Measurements from ENCODE around the gene RPTOR.

The RPTOR gene

GRCh38 chr17:80708480-80708879 lies 163.8 kb downstream of the RPTOR start:
- no peak for DNase-seq
- Mint-ChIP-seq H3K27me3 (no peaks in the 10 kb centered on the region), H3K4me3 (no peak overlapping the region), H3K9me3 (no peaks in the 10 kb centered on the region), H3K27ac (no peak overlapping the region), H3K36me3 (ENCODE audit: low read depth) (peaks cover 27% of the 10 kb centered on the region), H3K4me1 (peaks cover 50% of the 10 kb centered on the region)
- ATAC-seq = no peak

DNA sequence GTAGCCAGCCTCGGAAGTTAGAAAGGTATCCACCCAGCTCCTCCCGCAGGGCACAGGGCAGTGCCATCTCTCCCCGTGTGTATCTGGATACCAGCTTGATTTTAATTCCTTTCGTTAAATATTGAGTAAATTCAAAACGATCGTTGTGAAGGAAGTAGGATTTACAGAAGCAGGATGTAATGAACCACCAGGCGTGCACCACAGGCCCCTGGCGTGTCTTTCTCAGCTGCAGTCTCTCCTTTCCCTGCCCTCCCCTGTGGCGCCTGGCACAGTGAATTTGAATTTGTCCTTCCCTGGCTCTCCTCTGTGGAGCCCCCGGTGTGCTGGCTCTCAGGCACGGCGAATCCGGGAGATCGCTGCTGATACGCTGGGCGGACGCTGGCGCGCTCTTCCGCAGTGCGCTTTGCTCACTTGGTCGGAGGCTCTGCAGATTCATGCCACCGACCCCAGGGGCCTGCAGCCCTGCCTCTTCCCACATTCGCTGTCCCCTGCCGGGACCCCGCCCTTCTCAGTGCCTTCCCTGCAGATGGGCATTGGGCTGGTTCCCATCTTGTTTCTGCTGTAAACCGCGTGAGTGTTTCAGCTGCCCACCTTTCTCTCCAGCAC lies 164.6 kb downstream of the RPTOR start:
- DNase-seq (no peak), ATAC-seq (no peak)
- Mint-ChIP-seq H3K36me3 (ENCODE audit: low read depth) (peaks cover 24% of the 10 kb centered on the region), H3K9me3 (no peaks in the 10 kb centered on the region), H3K27ac (no peak overlapping the region), H3K27me3 (no peaks in the 10 kb centered on the region), H3K4me1 (peaks cover 43% of the 10 kb centered on the region), H3K4me3 (no peak overlapping the region)

DNA sequence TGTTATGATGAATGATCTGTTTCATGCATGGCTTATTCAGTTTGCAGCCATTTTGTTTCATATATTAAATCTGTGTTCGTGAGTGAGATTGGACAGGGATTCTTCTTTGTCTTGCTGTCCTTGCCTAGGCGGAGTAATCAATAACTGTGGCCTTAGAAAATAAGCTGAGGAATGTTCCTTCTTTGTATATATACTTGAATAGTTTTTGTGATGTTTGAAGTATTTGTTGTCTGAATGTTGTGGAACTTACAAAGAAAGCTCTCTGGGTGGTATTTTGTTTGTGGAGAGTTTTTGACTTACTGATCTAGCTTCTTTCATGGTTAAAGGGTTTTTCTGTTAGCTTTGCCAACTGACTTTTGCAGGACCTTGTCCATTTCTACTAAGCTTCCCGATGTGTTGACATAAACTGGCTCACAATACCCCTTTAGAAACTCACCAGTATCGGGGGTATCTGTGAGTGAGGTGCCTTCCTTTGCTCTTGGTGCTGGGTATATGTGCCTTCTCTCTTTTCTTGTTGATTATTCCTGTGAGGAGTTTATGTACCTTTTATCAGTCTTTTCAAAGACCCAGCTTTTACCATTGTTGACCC lies 166.2 kb downstream of the RPTOR start:
- Mint-ChIP-seq H3K4me3 (no peak overlapping the region), H3K36me3 (ENCODE audit: low read depth) (peaks cover 22% of the 10 kb centered on the region), H3K27ac (no peak overlapping the region), H3K9me3 (no peaks in the 10 kb centered on the region), H3K27me3 (no peaks in the 10 kb centered on the region), H3K4me1 (peaks cover 27% of the 10 kb centered on the region)
- DNase-seq = no peak
- ATAC-seq = no peak

- ATAC-seq (no peak), DNase-seq (no peak)
- H3K4me3 Mint-ChIP-seq = no peak overlapping the region
- H3K9me3 Mint-ChIP-seq = no peaks in the 10 kb centered on the region
- H3K27me3 Mint-ChIP-seq = no peaks in the 10 kb centered on the region
- peaks cover 23% of the 10 kb centered on the region for H3K36me3 Mint-ChIP-seq (ENCODE audit: low read depth)
- peaks cover 14% of the 10 kb centered on the region for H3K4me1 Mint-ChIP-seq
- H3K27ac Mint-ChIP-seq = no peak overlapping the region
Observed at GRCh38 chr17:80712089-80712488, 167.5 kb downstream of the RPTOR start.

- Mint-ChIP-seq H3K4me3 (no peak overlapping the region), H3K27ac (no peak overlapping the region), H3K4me1 (peaks cover 12% of the 10 kb centered on the region), H3K9me3 (no peaks in the 10 kb centered on the region), H3K36me3 (ENCODE audit: low read depth) (peaks cover 23% of the 10 kb centered on the region), H3K27me3 (no peaks in the 10 kb centered on the region)
- ATAC-seq (no peak), DNase-seq (no peak)
Observed at GRCh38 chr17:80712606-80713005, 168.0 kb downstream of the RPTOR start.

DNA sequence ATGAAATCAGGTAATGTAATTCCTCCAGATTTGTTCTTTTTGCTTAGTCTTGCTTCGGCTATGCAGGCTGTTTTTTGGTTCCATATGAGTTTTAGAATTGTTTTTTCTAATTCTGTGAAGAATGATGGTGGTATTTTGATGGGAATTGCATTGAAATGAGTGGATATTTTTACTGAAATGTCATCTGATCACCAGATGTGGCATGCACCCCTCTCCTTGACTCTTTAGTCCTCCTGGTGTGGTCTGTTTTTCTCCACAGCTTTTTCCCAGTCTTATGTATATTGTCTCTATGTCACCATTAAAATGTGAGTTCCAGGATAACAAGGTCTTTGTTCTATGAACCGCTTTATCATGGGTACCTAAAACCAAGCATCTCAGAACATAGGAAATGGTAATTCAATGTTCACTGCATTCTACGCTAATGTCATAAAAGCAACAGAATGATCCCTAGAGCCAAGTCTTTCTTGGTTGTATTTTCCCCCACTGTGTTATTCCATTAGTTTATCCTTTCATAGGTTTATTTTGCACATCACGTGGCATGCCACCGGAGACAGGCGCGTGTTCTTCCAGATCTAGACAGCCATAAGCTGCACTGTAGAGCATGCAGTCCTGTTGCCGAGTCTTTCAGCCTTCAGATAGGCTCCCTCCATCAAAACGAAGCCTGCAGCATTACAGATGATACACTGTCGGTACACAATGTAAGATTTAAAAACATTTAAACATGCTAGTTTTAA lies 172.5 kb downstream of the RPTOR start:
- Mint-ChIP-seq H3K27ac (no peak overlapping the region), H3K27me3 (no peaks in the 10 kb centered on the region), H3K4me3 (no peak overlapping the region), H3K9me3 (no peaks in the 10 kb centered on the region), H3K4me1 (peaks cover 44% of the 10 kb centered on the region), H3K36me3 (ENCODE audit: low read depth) (peaks cover 12% of the 10 kb centered on the region)
- ATAC-seq = no peak
- DNase-seq = no peak

GRCh38 chr17:80717720-80718083 lies 173.1 kb downstream of the RPTOR start:
- Mint-ChIP-seq H3K4me1 (peaks cover 48% of the 10 kb centered on the region), H3K36me3 (ENCODE audit: low read depth) (peaks cover 11% of the 10 kb centered on the region), H3K27me3 (no peaks in the 10 kb centered on the region), H3K4me3 (no peak overlapping the region), H3K9me3 (no peaks in the 10 kb centered on the region), H3K27ac (no peak overlapping the region)
- ATAC-seq = no peak
- DNase-seq = no peak

DNA sequence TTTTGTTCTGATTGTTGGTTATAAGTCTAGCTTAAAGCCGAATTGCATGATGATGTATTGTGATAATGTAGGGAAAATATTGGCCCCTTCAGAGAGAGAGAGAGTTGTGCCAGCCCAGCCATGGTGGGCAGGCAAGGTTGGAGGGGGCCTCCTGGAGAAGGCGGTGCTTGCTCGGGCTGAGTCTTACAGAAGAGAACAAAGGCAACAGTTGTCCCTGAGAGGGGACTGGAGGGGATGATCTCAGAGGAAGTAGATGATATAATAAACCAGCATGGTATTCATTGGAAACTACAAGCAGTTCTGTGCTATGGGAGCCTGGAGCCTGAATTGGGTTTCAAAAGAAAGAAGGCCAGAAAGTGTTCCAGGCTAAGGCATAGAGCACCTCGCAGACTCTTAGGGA lies 173.8 kb downstream of the RPTOR start:
- ATAC-seq = peak; percentile 51
- H3K4me1 Mint-ChIP-seq = peaks cover 45% of the 10 kb centered on the region
- no peak overlapping the region for H3K4me3 Mint-ChIP-seq
- peaks cover 10% of the 10 kb centered on the region for H3K36me3 Mint-ChIP-seq (ENCODE audit: low read depth)
- DNase-seq = no peak
- H3K9me3 Mint-ChIP-seq = no peaks in the 10 kb centered on the region
- H3K27ac Mint-ChIP-seq = peak overlapping the region; percentile 11
- H3K27me3 Mint-ChIP-seq = no peaks in the 10 kb centered on the region

- DNase-seq (no peak), ATAC-seq (no peak)
- Mint-ChIP-seq H3K27ac (no peak overlapping the region), H3K9me3 (no peaks in the 10 kb centered on the region), H3K36me3 (ENCODE audit: low read depth) (peaks cover 12% of the 10 kb centered on the region), H3K4me3 (no peak overlapping the region), H3K4me1 (peaks cover 49% of the 10 kb centered on the region), H3K27me3 (no peaks in the 10 kb centered on the region)
Observed at GRCh38 chr17:80719449-80719848, 174.8 kb downstream of the RPTOR start.

- peak overlapping the region; percentile 33 for H3K4me3 Mint-ChIP-seq
- peaks cover 51% of the 10 kb centered on the region for H3K4me1 Mint-ChIP-seq
- H3K36me3 Mint-ChIP-seq (ENCODE audit: low read depth) = peaks cover 9% of the 10 kb centered on the region
Observed at GRCh38 chr17:80720610-80721577, 176.3 kb downstream of the RPTOR start.

DNA sequence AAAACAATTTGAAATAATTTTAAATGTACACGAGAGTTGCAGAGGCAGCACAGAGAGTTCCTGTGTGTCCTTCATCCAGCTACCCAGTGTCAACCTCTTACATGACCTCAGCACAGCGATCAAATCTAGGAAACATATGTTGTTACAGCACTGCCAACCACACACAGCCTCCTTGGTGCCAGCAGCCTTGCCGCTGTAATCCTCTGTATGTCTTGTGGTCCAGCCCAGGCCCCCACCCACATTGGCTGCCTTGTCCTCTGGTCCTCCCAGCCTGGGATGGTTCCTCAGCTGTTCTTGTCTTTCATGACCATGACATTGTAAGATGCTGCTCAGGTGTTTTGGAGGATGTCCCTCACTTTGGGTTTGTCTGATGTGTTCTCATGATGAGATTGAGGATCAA lies 178.0 kb downstream of the RPTOR start:
- Mint-ChIP-seq H3K27me3 (no peaks in the 10 kb centered on the region), H3K9me3 (no peaks in the 10 kb centered on the region), H3K36me3 (ENCODE audit: low read depth) (peaks cover 12% of the 10 kb centered on the region), H3K4me3 (no peak overlapping the region), H3K27ac (no peak overlapping the region), H3K4me1 (peaks cover 50% of the 10 kb centered on the region)
- DNase-seq = no peak
- ATAC-seq = no peak

More at GRCh38 chr17:80720610-80721577, 176.3 kb downstream of the RPTOR start:
- ATAC-seq = peak; percentile 93
- no peaks in the 10 kb centered on the region for H3K27me3 Mint-ChIP-seq
- H3K9me3 Mint-ChIP-seq = no peaks in the 10 kb centered on the region
- DNase-seq = peak; percentile 52
- H3K27ac Mint-ChIP-seq = peak overlapping the region; percentile 79

GRCh38 chr17:80724775-80725266 lies 180.2 kb downstream of the RPTOR start:
- Mint-ChIP-seq H3K4me3 (no peak overlapping the region), H3K9me3 (no peaks in the 10 kb centered on the region), H3K4me1 (peaks cover 39% of the 10 kb centered on the region), H3K36me3 (ENCODE audit: low read depth) (peaks cover 9% of the 10 kb centered on the region), H3K27ac (no peak overlapping the region), H3K27me3 (no peaks in the 10 kb centered on the region)
- no peak for ATAC-seq
- DNase-seq = no peak

- peaks cover 39% of the 10 kb centered on the region for H3K4me1 Mint-ChIP-seq
- DNase-seq = no peak
- no peak for ATAC-seq
- H3K4me3 Mint-ChIP-seq = no peak overlapping the region
- H3K27ac Mint-ChIP-seq = no peak overlapping the region
- no peaks in the 10 kb centered on the region for H3K27me3 Mint-ChIP-seq
- peaks cover 10% of the 10 kb centered on the region for H3K36me3 Mint-ChIP-seq (ENCODE audit: low read depth)
- H3K9me3 Mint-ChIP-seq = no peaks in the 10 kb centered on the region
Observed at GRCh38 chr17:80725517-80725916, 180.9 kb downstream of the RPTOR start.
